ENCODE results near the gene NRBF2. TPM values are rescaled to one million over a fixed set of nuclear protein-coding genes. Genes with fewer than 3 reads are reported as not detected.
"Not testable (repeated sequence)": the region's sequence is repeated elsewhere in the genome, so short reads cannot be mapped to it uniquely, and the experiment has no call there.

NRBF2 gene
- total RNA-seq, 1 donor from 2014 or later = 25.6 TPM

DNA sequence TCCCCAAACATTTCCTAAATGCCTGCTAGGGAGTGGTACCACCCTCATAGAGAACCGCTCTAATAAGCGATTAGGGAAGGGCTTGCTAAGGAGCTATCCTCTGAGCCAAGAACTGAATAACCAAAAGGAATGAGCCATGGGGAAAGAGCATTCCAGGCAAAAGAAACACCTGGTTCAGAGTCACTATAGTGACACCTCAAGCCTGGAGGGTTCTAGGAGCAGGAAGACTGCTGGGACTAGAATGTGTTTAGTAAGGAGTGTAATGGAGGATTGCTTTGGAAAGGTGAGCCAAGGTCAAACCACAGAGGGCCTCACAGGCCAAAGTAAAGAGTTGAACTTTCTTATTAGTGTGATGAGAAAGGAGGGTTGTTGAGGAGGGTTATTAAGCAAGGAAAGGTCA is 38.7 kb upstream of the NRBF2 start:
- Mint-ChIP-seq H3K36me3 (ENCODE audit: low read depth, unreplicated experiment) (no peaks in the 10 kb centered on the region), H3K27me3 (ENCODE audit: unreplicated experiment) (peaks cover 9% of the 10 kb centered on the region), H3K4me1 (ENCODE audit: unreplicated experiment) (no peaks in the 10 kb centered on the region), H3K27ac (ENCODE audit: unreplicated experiment) (no peak overlapping the region), H3K9me3 (ENCODE audit: unreplicated experiment) (no peaks in the 10 kb centered on the region), H3K4me3 (ENCODE audit: unreplicated experiment) (no peak overlapping the region)
- no peak for DNase-seq (ENCODE audit: low spot score)
- TF ChIP-seq, protein P1, sequence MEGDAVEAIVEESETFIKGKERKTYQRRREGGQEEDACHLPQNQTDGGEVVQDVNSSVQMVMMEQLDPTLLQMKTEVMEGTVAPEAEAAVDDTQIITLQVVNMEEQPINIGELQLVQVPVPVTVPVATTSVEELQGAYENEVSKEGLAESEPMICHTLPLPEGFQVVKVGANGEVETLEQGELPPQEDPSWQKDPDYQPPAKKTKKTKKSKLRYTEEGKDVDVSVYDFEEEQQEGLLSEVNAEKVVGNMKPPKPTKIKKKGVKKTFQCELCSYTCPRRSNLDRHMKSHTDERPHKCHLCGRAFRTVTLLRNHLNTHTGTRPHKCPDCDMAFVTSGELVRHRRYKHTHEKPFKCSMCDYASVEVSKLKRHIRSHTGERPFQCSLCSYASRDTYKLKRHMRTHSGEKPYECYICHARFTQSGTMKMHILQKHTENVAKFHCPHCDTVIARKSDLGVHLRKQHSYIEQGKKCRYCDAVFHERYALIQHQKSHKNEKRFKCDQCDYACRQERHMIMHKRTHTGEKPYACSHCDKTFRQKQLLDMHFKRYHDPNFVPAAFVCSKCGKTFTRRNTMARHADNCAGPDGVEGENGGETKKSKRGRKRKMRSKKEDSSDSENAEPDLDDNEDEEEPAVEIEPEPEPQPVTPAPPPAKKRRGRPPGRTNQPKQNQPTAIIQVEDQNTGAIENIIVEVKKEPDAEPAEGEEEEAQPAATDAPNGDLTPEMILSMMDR (IDR thresholded peaks at IDR 0.05; ENCODE audit: unreplicated experiment) = no peak

DNA sequence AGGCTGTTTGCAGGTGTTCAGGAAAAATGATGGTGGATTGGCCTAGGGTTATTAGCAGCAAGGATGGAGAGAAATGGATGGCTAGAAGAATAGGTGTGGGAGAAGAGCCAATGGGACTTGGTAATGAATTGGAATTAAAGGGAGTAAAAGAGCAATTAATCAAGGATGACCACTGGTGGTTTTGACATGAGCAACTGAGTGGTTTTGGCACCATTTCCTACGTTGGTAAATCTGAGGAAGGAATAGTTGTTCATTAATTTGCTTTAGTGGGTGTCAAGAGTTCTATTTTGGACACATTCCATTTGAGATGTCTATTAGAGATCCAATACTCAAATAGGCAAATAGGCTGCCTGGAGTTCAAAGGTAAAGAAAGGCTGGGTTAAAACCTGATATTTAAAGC is 38.2 kb upstream of the NRBF2 start:
- Mint-ChIP-seq H3K36me3 (ENCODE audit: low read depth, unreplicated experiment) (no peaks in the 10 kb centered on the region), H3K4me1 (ENCODE audit: unreplicated experiment) (no peaks in the 10 kb centered on the region), H3K27ac (ENCODE audit: unreplicated experiment) (no peak overlapping the region), H3K4me3 (ENCODE audit: unreplicated experiment) (no peak overlapping the region), H3K27me3 (ENCODE audit: unreplicated experiment) (peaks cover 9% of the 10 kb centered on the region), H3K9me3 (ENCODE audit: unreplicated experiment) (no peaks in the 10 kb centered on the region)
- TF ChIP-seq, protein P1 (IDR thresholded peaks at IDR 0.05; ENCODE audit: unreplicated experiment) = no peak
- DNase-seq (ENCODE audit: low spot score) = no peak

DNA sequence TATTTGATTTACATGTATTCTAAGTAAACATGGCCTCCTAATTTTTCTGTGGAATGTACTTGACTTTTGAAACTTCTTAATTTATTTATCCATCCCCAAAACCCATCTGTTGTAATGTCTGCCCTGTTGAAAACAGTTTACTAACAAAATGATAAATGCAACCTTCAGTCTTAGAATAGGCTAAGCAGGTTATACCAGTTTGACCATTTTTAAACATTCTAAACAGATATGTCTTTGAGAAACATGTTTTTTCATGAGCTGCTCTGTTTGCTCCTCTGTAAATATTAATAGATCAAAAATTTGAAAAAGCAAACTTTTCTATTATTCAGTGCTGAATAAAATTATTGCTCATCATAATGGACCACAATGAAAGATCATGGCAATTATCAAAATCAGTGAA is 33.4 kb upstream of the NRBF2 start:
- DNase-seq (ENCODE audit: low spot score) = no peak
- TF ChIP-seq, protein P1 (IDR thresholded peaks at IDR 0.05; ENCODE audit: unreplicated experiment) = no peak
- Mint-ChIP-seq H3K27me3 (ENCODE audit: unreplicated experiment) (peaks cover 7% of the 10 kb centered on the region), H3K9me3 (ENCODE audit: unreplicated experiment) (no peaks in the 10 kb centered on the region), H3K36me3 (ENCODE audit: low read depth, unreplicated experiment) (no peaks in the 10 kb centered on the region), H3K27ac (ENCODE audit: unreplicated experiment) (no peak overlapping the region), H3K4me1 (ENCODE audit: unreplicated experiment) (no peaks in the 10 kb centered on the region), H3K4me3 (ENCODE audit: unreplicated experiment) (no peak overlapping the region)

DNA sequence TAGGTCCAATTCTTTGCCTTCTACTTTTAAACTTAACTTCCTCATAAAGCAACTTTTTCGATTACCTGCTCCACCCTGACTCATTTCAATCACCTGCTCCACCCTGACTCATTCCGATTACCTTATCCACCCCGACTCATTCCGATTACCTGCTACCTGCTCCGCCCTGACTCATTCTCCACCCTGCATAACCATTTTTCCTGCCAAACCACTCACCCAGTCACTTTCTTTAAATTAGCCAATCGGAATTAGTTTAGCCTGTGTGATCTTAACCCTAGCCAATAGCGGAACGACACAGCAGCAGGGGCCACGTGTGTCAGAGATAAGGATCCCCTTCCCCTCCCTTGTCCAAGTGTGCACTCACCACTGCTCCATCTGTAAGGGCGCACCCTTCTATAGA is 32.0 kb upstream of the NRBF2 start:
- H3K4me1 Mint-ChIP-seq (ENCODE audit: unreplicated experiment); H3K36me3 Mint-ChIP-seq (ENCODE audit: low read depth, unreplicated experiment); DNase-seq (ENCODE audit: low spot score); H3K27ac Mint-ChIP-seq (ENCODE audit: unreplicated experiment); H3K27me3 Mint-ChIP-seq (ENCODE audit: unreplicated experiment); H3K9me3 Mint-ChIP-seq (ENCODE audit: unreplicated experiment); H3K4me3 Mint-ChIP-seq (ENCODE audit: unreplicated experiment): not testable (repeated sequence)

DNA sequence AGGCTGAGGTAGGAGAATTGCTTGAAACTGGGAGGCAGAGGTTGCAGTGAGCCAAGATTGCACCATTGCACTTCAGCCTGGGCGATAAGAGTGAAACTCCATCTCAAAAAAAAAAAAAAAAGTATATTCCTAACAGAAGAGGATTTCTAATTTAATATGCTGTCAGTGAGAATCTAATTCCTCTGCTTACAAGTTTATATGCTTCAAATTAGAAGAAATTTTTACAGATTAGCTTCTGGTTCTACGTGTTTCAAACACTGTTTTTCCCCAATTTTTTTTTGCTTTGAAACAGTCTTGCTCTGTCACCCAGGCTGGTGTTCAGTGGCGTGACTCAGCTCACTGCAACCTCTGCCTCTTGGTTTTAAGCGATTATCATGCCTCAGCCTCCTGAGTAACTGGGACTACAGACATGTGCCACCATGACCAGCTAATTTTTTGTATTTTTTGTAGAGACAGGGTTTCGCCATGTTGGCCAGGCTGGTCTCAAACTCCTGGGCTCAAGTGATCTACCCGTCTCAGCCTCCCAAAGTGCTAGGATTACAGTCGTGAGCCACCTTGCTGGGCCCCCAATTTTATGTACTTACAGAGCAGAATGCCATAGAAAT is 30.7 kb upstream of the NRBF2 start:
- not testable (repeated sequence) for H3K4me3 Mint-ChIP-seq (ENCODE audit: unreplicated experiment); H3K36me3 Mint-ChIP-seq (ENCODE audit: low read depth, unreplicated experiment); H3K27me3 Mint-ChIP-seq (ENCODE audit: unreplicated experiment); DNase-seq (ENCODE audit: low spot score); H3K27ac Mint-ChIP-seq (ENCODE audit: unreplicated experiment); H3K4me1 Mint-ChIP-seq (ENCODE audit: unreplicated experiment); H3K9me3 Mint-ChIP-seq (ENCODE audit: unreplicated experiment)

DNA sequence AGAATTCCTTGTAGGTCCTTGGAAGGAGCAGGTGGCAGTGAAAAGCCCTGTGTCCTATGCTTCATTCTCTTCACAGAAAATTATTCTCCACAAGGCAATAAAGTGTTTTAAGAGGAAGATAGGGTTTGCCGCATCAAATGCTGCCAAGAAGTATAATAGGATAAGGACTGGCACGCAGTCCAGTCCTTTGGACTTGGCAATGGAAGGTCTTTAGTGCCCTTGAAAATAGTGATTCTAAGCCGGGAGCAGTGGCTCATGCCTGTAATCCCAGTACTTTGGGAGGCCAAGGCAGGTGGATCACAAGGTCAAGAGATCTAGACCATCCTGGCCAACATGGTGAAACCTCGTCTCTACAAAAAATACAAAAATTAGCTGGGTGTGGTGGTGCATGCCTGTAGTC is 29.9 kb upstream of the NRBF2 start:
- H3K4me1 Mint-ChIP-seq (ENCODE audit: unreplicated experiment); H3K27me3 Mint-ChIP-seq (ENCODE audit: unreplicated experiment); H3K27ac Mint-ChIP-seq (ENCODE audit: unreplicated experiment); H3K36me3 Mint-ChIP-seq (ENCODE audit: low read depth, unreplicated experiment); H3K9me3 Mint-ChIP-seq (ENCODE audit: unreplicated experiment); DNase-seq (ENCODE audit: low spot score); H3K4me3 Mint-ChIP-seq (ENCODE audit: unreplicated experiment): not testable (repeated sequence)

Measured in endothelial cell (in vitro differentiated cells).